BE2C (cell line): ENCODE data around the gene EMCN. TPM values are rescaled to one million over a fixed set of nuclear protein-coding genes. Genes with fewer than 3 reads are reported as not detected.

Source experiments
- DNase-seq: peaks from one replicate; pipeline ENCODE4 v3.0.0-alpha.2; 2020
- H3K27me3 ChIP-seq: fragments of 250-450 bp; sonication (Bioruptor Pico); 2 replicates; pipeline ENCODE4 v1.5.1; 2020; ENCODE audit warnings: mild to moderate bottlenecking
- H3K36me3 ChIP-seq: fragments of 250-450 bp; sonication (Bioruptor Pico); 2 replicates; pipeline ENCODE4 v1.5.1; 2020; ENCODE audit warnings: mild to moderate bottlenecking
- H3K4me1 ChIP-seq: fragments of 250-450 bp; sonication (Bioruptor Pico); 2 replicates; pipeline ENCODE4 v1.5.1; 2020
- H3K4me3 ChIP-seq: 2 replicates; pipeline ENCODE4 v1.5.1; 2011; ENCODE audit warnings: low read depth, low read length
- H3K9me3 ChIP-seq: fragments of 250-450 bp; sonication (Bioruptor Pico); 2 replicates; pipeline ENCODE4 v1.5.1; 2020
- CTCF ChIP-seq: IDR thresholded peaks from 2 replicates; pipeline ENCODE4 v1.5.1; 2012; ENCODE audit warnings: mild to moderate bottlenecking, low read depth, low read length
- polyA plus RNA-seq: library from polyadenylated mRNA; unstranded; fragments of >200 nt; gene quantifications from one replicate; pipeline ENCODE4 v1.2.1, GENCODE V29; 2012; ENCODE audit warnings: low read depth, missing spikeins; ENCODE audit not compliant: insufficient read length, insufficient read depth

Gene EMCN
- 1.1 TPM for polyA plus RNA-seq

DNA sequence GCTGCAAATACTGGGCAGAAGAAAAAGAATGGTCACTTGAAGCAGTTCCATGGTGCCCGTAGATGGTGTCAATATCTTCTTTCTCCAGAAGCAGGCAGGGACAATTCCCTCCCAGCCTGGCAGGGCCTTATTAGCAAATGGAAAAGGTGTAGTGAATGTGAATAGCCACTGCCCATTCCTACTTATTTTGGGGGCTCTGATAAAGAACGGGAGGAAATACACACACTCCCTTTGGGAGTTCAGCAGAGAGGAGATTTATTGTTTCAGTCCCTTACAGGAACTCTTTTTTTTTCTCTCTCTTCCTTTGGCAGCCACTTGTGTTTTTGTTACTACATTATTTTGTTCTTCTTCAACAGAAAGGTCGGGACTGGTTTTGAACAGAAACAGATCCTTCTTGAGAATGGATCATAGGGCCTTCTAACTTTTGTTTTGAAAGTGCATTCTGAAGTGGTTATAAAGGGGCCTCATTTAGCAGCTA, at the start of gene EMCN:
TSS of gene EMCN (minus strand) at position 159 of the 478 bp plus-strand sequence. CDS start at position 51, 108 bp downstream.
- H3K4me3 ChIP-seq: no peak within 1 kb of the TSS
- DNase-seq: no peak
- H3K36me3 ChIP-seq: no peaks in the 10 kb centered on the region
- no peaks in the 10 kb centered on the region for H3K9me3 ChIP-seq
- no peaks in the 10 kb centered on the region for H3K4me1 ChIP-seq
- no peaks in the 10 kb centered on the region for H3K27me3 ChIP-seq
- no peak for TF ChIP-seq CTCF

DNA sequence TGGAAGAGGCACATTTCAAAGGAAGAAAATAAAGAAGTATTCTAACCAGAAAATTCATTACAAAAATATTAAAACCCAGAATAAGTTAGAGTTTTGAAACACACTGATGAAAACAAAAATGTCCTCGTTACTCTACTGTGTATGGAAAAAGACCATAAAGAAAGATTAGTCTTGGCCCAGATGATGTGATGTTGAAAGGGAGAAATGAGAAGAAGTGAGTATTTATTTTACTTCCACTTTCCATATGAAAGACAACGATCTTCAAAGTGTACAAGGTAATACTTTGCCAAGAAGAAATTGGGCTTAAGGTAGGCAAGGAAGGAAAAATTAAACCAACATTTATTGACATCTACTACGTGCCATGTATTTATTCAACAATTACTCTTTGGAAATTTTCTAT, 48.6 kb upstream of the EMCN start:
- H3K36me3 ChIP-seq: no peaks in the 10 kb centered on the region
- TF ChIP-seq CTCF: no peak
- H3K4me1 ChIP-seq: no peaks in the 10 kb centered on the region
- no peaks in the 10 kb centered on the region for H3K9me3 ChIP-seq
- H3K27me3 ChIP-seq: no peaks in the 10 kb centered on the region
- DNase-seq: no peak
- no peak overlapping the region for H3K4me3 ChIP-seq

GRCh38 chr4:100557306-100557705, 39.5 kb upstream of the EMCN start:
- H3K27me3 ChIP-seq: no peaks in the 10 kb centered on the region
- no peaks in the 10 kb centered on the region for H3K4me1 ChIP-seq
- TF ChIP-seq CTCF: no peak
- H3K9me3 ChIP-seq: no peaks in the 10 kb centered on the region
- H3K4me3 ChIP-seq: no peak overlapping the region
- no peaks in the 10 kb centered on the region for H3K36me3 ChIP-seq
- DNase-seq: no peak

- H3K4me3 ChIP-seq: no peak overlapping the region
- DNase-seq: no peak
- H3K27me3 ChIP-seq: no peaks in the 10 kb centered on the region
- no peak for TF ChIP-seq CTCF
- no peaks in the 10 kb centered on the region for H3K36me3 ChIP-seq
- no peaks in the 10 kb centered on the region for H3K9me3 ChIP-seq
- H3K4me1 ChIP-seq: no peaks in the 10 kb centered on the region
These were observed 38.0 kb upstream of the EMCN start for GRCh38 chr4:100555611-100556337.

DNA sequence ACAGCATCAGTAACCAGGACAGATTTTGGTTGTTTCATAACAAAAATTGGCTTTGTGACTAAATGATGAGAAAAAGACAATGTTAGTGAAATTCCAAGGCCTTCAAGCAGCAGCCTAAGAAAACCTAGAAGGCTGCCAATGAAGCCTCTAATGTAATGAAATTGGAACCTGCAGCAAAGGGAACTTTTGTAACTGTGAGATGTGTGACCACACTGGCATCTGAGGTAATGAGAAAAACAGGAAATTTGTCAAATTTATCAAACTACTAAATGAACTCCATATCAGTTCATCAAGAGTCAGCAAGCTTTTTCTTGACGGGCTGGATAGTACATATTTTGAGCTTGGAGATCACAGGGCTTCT, 30.4 kb upstream of the EMCN start:
- Histone ChIP-seq H3K4me3 (no peak overlapping the region), H3K4me1 (no peaks in the 10 kb centered on the region), H3K36me3 (no peaks in the 10 kb centered on the region), H3K9me3 (no peaks in the 10 kb centered on the region), H3K27me3 (no peaks in the 10 kb centered on the region)
- no peak for TF ChIP-seq CTCF
- no peak for DNase-seq

DNA sequence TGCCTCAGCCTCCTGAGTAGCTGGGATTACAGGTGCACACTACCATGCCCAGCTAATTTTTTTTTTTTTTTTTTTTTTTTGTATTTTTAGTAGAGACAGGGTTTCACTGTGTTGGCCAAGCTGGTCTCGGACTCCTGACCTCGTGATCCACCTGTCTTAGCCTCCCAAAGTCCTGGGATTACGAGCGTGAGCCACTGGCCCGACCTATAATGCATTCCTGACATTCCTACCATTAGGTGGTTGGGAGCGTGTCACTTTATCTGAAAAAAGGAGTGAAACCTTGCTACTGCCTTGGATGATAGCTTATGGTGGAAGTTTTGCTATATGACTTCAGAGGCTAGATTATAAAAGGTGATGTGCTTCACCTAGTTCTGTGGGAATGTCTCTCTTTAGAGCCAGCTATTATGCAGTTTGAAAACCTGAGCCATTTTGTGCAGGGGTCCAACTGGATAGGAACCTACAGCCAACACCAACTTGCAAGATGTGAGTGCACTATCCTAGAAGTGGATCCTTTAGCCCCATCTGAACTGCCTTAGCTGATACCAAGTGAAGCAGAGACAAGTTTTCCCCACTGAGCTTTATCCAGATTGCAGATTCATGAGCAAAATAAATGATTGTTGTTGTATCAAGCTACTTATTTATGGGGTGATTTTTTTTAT, 29.8 kb upstream of the EMCN start:
- Histone ChIP-seq H3K4me1 (no peaks in the 10 kb centered on the region), H3K4me3 (no peak overlapping the region), H3K36me3 (no peaks in the 10 kb centered on the region), H3K27me3 (no peaks in the 10 kb centered on the region), H3K9me3 (no peaks in the 10 kb centered on the region)
- TF ChIP-seq CTCF: no peak
- DNase-seq: no peak
